Measurements from ENCODE around the gene MFGE8.

The MFGE8 gene

GRCh38 chr15:88904624-88905327 is 8.4 kb downstream of the MFGE8 start:
- Histone ChIP-seq H3K9ac (ENCODE audit: low read length) (no peak overlapping the region), H3K4me3 (ENCODE audit: low read depth in 1 of 2, low read length in 2 of 2) (no peak overlapping the region), H3K27ac (ENCODE audit: low read depth, low read length) (no peak overlapping the region), H3K4me1 (ENCODE audit: insufficient read depth, low read length) (peaks cover 20% of the 10 kb centered on the region), H3K36me3 (ENCODE audit: insufficient read depth, low read length) (peaks cover 19% of the 10 kb centered on the region), H3K27me3 (ENCODE audit: control insufficient read depth in 1 of 2, insufficient read depth in 2 of 2, low read length in 2 of 2) (no peaks in the 10 kb centered on the region), H3K9me3 (ENCODE audit: low read length) (no peaks in the 10 kb centered on the region)

DNA sequence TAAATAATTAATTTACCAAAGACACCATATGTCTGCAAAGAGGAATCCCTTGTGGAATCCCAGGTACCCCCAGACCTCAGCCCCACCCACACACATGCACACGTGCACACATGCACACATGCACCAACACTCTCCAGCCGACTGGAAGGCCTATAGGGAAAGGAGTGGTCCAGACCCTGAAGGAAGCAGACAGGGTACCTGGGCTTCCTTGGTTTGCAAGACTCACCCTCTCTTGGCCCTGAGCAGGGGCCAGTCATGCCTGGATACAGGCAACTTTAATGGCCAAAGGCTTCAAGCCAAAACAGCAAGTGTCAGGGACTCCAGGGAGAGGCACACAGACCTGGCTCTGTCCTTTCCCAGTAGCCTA is 8.9 kb downstream of the MFGE8 start:
- peaks cover 16% of the 10 kb centered on the region for H3K4me1 ChIP-seq (ENCODE audit: insufficient read depth, low read length)
- H3K27ac ChIP-seq (ENCODE audit: low read depth, low read length): no peak overlapping the region
- no peak overlapping the region for H3K4me3 ChIP-seq (ENCODE audit: low read depth in 1 of 2, low read length in 2 of 2)
- H3K27me3 ChIP-seq (ENCODE audit: control insufficient read depth in 1 of 2, insufficient read depth in 2 of 2, low read length in 2 of 2): no peaks in the 10 kb centered on the region
- H3K36me3 ChIP-seq (ENCODE audit: insufficient read depth, low read length): peaks cover 19% of the 10 kb centered on the region
- H3K9ac ChIP-seq (ENCODE audit: low read length): no peak overlapping the region
- H3K9me3 ChIP-seq (ENCODE audit: low read length): no peaks in the 10 kb centered on the region

GRCh38 chr15:88902846-88903245 is 10.3 kb downstream of the MFGE8 start:
- Histone ChIP-seq H3K4me1 (ENCODE audit: insufficient read depth, low read length) (peaks cover 17% of the 10 kb centered on the region), H3K36me3 (ENCODE audit: insufficient read depth, low read length) (peaks cover 19% of the 10 kb centered on the region), H3K9me3 (ENCODE audit: low read length) (no peaks in the 10 kb centered on the region), H3K27me3 (ENCODE audit: control insufficient read depth in 1 of 2, insufficient read depth in 2 of 2, low read length in 2 of 2) (no peaks in the 10 kb centered on the region), H3K27ac (ENCODE audit: low read depth, low read length) (no peak overlapping the region), H3K9ac (ENCODE audit: low read length) (no peak overlapping the region), H3K4me3 (ENCODE audit: low read depth in 1 of 2, low read length in 2 of 2) (no peak overlapping the region)

DNA sequence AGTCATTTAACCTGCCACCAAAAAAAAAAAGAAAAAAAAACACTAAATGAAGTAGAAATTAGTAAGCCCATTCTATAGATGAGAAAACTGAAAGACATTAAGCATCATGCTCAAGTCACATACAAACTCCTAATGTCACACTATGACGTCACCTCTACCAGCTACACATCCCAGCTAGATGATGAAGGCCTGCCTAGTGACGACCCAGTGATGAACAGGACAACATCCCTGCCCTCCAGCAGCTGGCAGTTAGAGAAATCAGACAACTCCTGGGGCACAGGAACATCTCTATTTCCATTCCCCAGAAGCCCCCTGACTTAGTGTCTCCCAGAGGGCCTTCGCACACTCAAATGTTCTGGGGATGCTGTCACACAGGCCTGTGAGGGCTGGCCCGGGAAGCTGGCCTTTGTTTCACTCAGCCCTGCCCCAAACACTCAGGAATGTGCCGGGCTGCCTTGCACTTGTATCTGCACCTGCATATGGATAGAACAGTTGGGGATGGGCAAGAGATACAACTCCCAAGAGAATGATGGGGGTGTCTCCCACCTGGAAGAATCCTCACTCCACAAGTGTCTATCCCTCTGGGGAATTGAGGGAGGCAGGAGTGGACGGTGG is 10.9 kb downstream of the MFGE8 start:
- no peak overlapping the region for H3K27ac ChIP-seq (ENCODE audit: low read depth, low read length)
- peaks cover 19% of the 10 kb centered on the region for H3K36me3 ChIP-seq (ENCODE audit: insufficient read depth, low read length)
- H3K4me3 ChIP-seq (ENCODE audit: low read depth in 1 of 2, low read length in 2 of 2): no peak overlapping the region
- H3K27me3 ChIP-seq (ENCODE audit: control insufficient read depth in 1 of 2, insufficient read depth in 2 of 2, low read length in 2 of 2): no peaks in the 10 kb centered on the region
- H3K9me3 ChIP-seq (ENCODE audit: low read length): no peaks in the 10 kb centered on the region
- H3K4me1 ChIP-seq (ENCODE audit: insufficient read depth, low read length): peaks cover 23% of the 10 kb centered on the region
- H3K9ac ChIP-seq (ENCODE audit: low read length): no peak overlapping the region

- Histone ChIP-seq H3K9ac (ENCODE audit: low read length) (no peak overlapping the region), H3K27ac (ENCODE audit: low read depth, low read length) (no peak overlapping the region), H3K27me3 (ENCODE audit: control insufficient read depth in 1 of 2, insufficient read depth in 2 of 2, low read length in 2 of 2) (no peaks in the 10 kb centered on the region), H3K9me3 (ENCODE audit: low read length) (no peaks in the 10 kb centered on the region), H3K4me1 (ENCODE audit: insufficient read depth, low read length) (peaks cover 29% of the 10 kb centered on the region), H3K4me3 (ENCODE audit: low read depth in 1 of 2, low read length in 2 of 2) (no peak overlapping the region), H3K36me3 (ENCODE audit: insufficient read depth, low read length) (peaks cover 19% of the 10 kb centered on the region)
Observed at GRCh38 chr15:88901508-88902220, 11.5 kb downstream of the MFGE8 start.

GRCh38 chr15:88900982-88901418 is 12.2 kb downstream of the MFGE8 start:
- H3K36me3 ChIP-seq (ENCODE audit: insufficient read depth, low read length): peaks cover 18% of the 10 kb centered on the region
- H3K27ac ChIP-seq (ENCODE audit: low read depth, low read length): no peak overlapping the region
- H3K27me3 ChIP-seq (ENCODE audit: control insufficient read depth in 1 of 2, insufficient read depth in 2 of 2, low read length in 2 of 2): no peaks in the 10 kb centered on the region
- peaks cover 33% of the 10 kb centered on the region for H3K4me1 ChIP-seq (ENCODE audit: insufficient read depth, low read length)
- no peaks in the 10 kb centered on the region for H3K9me3 ChIP-seq (ENCODE audit: low read length)
- H3K9ac ChIP-seq (ENCODE audit: low read length): no peak overlapping the region
- H3K4me3 ChIP-seq (ENCODE audit: low read depth in 1 of 2, low read length in 2 of 2): no peak overlapping the region

- H3K9ac ChIP-seq (ENCODE audit: low read length): no peak overlapping the region
- no peak overlapping the region for H3K27ac ChIP-seq (ENCODE audit: low read depth, low read length)
- no peaks in the 10 kb centered on the region for H3K9me3 ChIP-seq (ENCODE audit: low read length)
- H3K4me3 ChIP-seq (ENCODE audit: low read depth in 1 of 2, low read length in 2 of 2): no peak overlapping the region
- peaks cover 0 to 3% of the 10 kb centered on the region in 2 donors for H3K27me3 ChIP-seq (ENCODE audit: control insufficient read depth in 1 of 2, insufficient read depth in 2 of 2, low read length in 2 of 2)
- H3K4me1 ChIP-seq (ENCODE audit: insufficient read depth, low read length): peaks cover 32% of the 10 kb centered on the region
- H3K36me3 ChIP-seq (ENCODE audit: insufficient read depth, low read length): peaks cover 12% of the 10 kb centered on the region
Observed at GRCh38 chr15:88900309-88900981, 12.7 kb downstream of the MFGE8 start.

- H3K27me3 ChIP-seq (ENCODE audit: control insufficient read depth in 1 of 2, insufficient read depth in 2 of 2, low read length in 2 of 2): peaks cover 0 to 15% of the 10 kb centered on the region in 2 donors
- no peak overlapping the region for H3K4me3 ChIP-seq (ENCODE audit: low read depth in 1 of 2, low read length in 2 of 2)
- peaks cover 25% of the 10 kb centered on the region for H3K4me1 ChIP-seq (ENCODE audit: insufficient read depth, low read length)
- peaks cover 10% of the 10 kb centered on the region for H3K36me3 ChIP-seq (ENCODE audit: insufficient read depth, low read length)
- H3K27ac ChIP-seq (ENCODE audit: low read depth, low read length): no peak overlapping the region
- H3K9ac ChIP-seq (ENCODE audit: low read length): no peak overlapping the region
- H3K9me3 ChIP-seq (ENCODE audit: low read length): no peaks in the 10 kb centered on the region
Observed at GRCh38 chr15:88899251-88899650, 13.9 kb downstream of the MFGE8 start.

GRCh38 chr15:88898736-88899135 is 14.4 kb downstream of the MFGE8 start:
- H3K36me3 ChIP-seq (ENCODE audit: insufficient read depth, low read length): peaks cover 10% of the 10 kb centered on the region
- peaks cover 26% of the 10 kb centered on the region for H3K4me1 ChIP-seq (ENCODE audit: insufficient read depth, low read length)

GRCh38 chr15:88897456-88898194 is 15.6 kb downstream of the MFGE8 start:
- H3K9me3 ChIP-seq (ENCODE audit: low read length): no peaks in the 10 kb centered on the region
- no peak overlapping the region for H3K9ac ChIP-seq (ENCODE audit: low read length)
- peak overlapping the region in 1 of 2 donors; percentile 30 for H3K4me3 ChIP-seq (ENCODE audit: low read depth in 1 of 2, low read length in 2 of 2)
- H3K27ac ChIP-seq (ENCODE audit: low read depth, low read length): peak overlapping the region; percentile 63
- peaks cover 26% of the 10 kb centered on the region for H3K4me1 ChIP-seq (ENCODE audit: insufficient read depth, low read length)
- peaks cover 0 to 30% of the 10 kb centered on the region in 2 donors for H3K27me3 ChIP-seq (ENCODE audit: control insufficient read depth in 1 of 2, insufficient read depth in 2 of 2, low read length in 2 of 2)
- peaks cover 5% of the 10 kb centered on the region for H3K36me3 ChIP-seq (ENCODE audit: insufficient read depth, low read length)

More at GRCh38 chr15:88898736-88899135, 14.4 kb downstream of the MFGE8 start:
- Histone ChIP-seq H3K27me3 (ENCODE audit: control insufficient read depth in 1 of 2, insufficient read depth in 2 of 2, low read length in 2 of 2) (peaks cover 0 to 20% of the 10 kb centered on the region in 2 donors), H3K9ac (ENCODE audit: low read length) (no peak overlapping the region), H3K27ac (ENCODE audit: low read depth, low read length) (no peak overlapping the region), H3K9me3 (ENCODE audit: low read length) (no peaks in the 10 kb centered on the region), H3K4me3 (ENCODE audit: low read depth in 1 of 2, low read length in 2 of 2) (no peak overlapping the region)

DNA sequence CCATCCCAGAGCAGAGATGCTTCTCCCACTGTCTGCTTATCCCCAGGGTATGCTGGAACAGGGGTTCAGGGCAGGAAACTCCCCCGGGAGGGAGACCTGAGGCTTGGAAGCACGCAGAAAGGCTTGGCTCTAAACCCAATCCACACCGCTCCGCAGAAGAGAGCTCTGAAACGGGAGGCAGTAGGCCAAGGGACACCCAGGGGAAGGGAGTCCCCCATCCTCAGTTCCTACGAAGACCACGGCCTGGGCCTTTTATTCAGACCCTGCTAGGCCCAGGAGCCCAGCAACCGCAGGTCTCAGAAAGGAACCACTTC is 16.1 kb downstream of the MFGE8 start:
- Histone ChIP-seq H3K27ac (ENCODE audit: low read depth, low read length) (peak overlapping the region; percentile 32), H3K4me1 (ENCODE audit: insufficient read depth, low read length) (peaks cover 26% of the 10 kb centered on the region), H3K4me3 (ENCODE audit: low read depth in 1 of 2, low read length in 2 of 2) (peak overlapping the region in 1 of 2 donors; percentile 30), H3K9ac (ENCODE audit: low read length) (no peak overlapping the region), H3K36me3 (ENCODE audit: insufficient read depth, low read length) (no peaks in the 10 kb centered on the region), H3K9me3 (ENCODE audit: low read length) (no peaks in the 10 kb centered on the region), H3K27me3 (ENCODE audit: control insufficient read depth in 1 of 2, insufficient read depth in 2 of 2, low read length in 2 of 2) (peaks cover 0 to 33% of the 10 kb centered on the region in 2 donors)

Data from muscle layer of colon (tissue), 2 donors.